ENCODE measurements around the gene SDF2. TPM values are rescaled to one million over a fixed set of nuclear protein-coding genes. Genes with fewer than 3 reads are reported as not detected.
A peak's percentile ranks its signal among the peaks of the same experiment; 100 is the strongest.

The SDF2 gene
- total RNA-seq, 3 donors from 2014 or later, result 55.0 to 67.5 (median 56.3) TPM

GRCh38 chr17:28599311-28600184, 62.2 kb downstream of the SDF2 start:
- peak; percentile 81 for ATAC-seq
- peaks cover 18% of the 10 kb centered on the region for H3K4me1 ChIP-seq (ENCODE audit: low read depth)
- DNase-seq, result peak; percentile 69 to 77 (median 73)
- no peaks in the 10 kb centered on the region for H3K36me3 ChIP-seq (ENCODE audit: low read depth)
- no peaks in the 10 kb centered on the region for H3K9me3 ChIP-seq
- intact Hi-C loops (cut with DNase I, micrococcal nuclease), result no loop called here
- TF ChIP-seq, protein P1, sequence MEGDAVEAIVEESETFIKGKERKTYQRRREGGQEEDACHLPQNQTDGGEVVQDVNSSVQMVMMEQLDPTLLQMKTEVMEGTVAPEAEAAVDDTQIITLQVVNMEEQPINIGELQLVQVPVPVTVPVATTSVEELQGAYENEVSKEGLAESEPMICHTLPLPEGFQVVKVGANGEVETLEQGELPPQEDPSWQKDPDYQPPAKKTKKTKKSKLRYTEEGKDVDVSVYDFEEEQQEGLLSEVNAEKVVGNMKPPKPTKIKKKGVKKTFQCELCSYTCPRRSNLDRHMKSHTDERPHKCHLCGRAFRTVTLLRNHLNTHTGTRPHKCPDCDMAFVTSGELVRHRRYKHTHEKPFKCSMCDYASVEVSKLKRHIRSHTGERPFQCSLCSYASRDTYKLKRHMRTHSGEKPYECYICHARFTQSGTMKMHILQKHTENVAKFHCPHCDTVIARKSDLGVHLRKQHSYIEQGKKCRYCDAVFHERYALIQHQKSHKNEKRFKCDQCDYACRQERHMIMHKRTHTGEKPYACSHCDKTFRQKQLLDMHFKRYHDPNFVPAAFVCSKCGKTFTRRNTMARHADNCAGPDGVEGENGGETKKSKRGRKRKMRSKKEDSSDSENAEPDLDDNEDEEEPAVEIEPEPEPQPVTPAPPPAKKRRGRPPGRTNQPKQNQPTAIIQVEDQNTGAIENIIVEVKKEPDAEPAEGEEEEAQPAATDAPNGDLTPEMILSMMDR (IDR thresholded peaks at IDR 0.05), result no peak
- peak overlapping the region; percentile 19 for H3K4me3 ChIP-seq

- DNase-seq (peak; percentile 95 to 96 (median 96)), ATAC-seq (peak; percentile 97)
- TF ChIP-seq, protein P1 (IDR thresholded peaks at IDR 0.05), result no peak
- Histone ChIP-seq H3K4me1 (ENCODE audit: low read depth) (peaks cover 18% of the 10 kb centered on the region), H3K36me3 (ENCODE audit: low read depth) (no peaks in the 10 kb centered on the region), H3K4me3 (peak within 1 kb of the TSS; percentile 19), H3K9me3 (no peaks in the 10 kb centered on the region)
- intact Hi-C loops (cut with DNase I, micrococcal nuclease), result no loop called here
Measured at GRCh38 chr17:28598799-28599310, 62.9 kb downstream of the SDF2 start, which contains the start of gene SPAG5. SPAG5 (minus strand) TSS chr17:28599025; CDS start chr17:28598946, 79 bp downstream.

GRCh38 chr17:28598389-28598788, 63.3 kb downstream of the SDF2 start:
- H3K4me1 ChIP-seq (ENCODE audit: low read depth), result peaks cover 18% of the 10 kb centered on the region
- ATAC-seq, result no peak
- no peak for DNase-seq
- peak overlapping the region; percentile 19 for H3K4me3 ChIP-seq
- H3K9me3 ChIP-seq, result no peaks in the 10 kb centered on the region
- H3K36me3 ChIP-seq (ENCODE audit: low read depth), result no peaks in the 10 kb centered on the region
- TF ChIP-seq, protein P1 (IDR thresholded peaks at IDR 0.05), result no peak
- intact Hi-C loops (cut with DNase I, micrococcal nuclease), result no loop called here

Other genes starting within 250 kb of the SDF2 start
- gene SLC13A2, start 188.3 kb downstream of the SDF2 start, total RNA-seq, result 10 to 100 TPM; 14.9 to 87.0 (median 17.1) TPM
- under 1 TPM in 2 of 3 donors, not detected in 1; 0.46 to 0.69 TPM for gene FOXN1, start 155.6 kb downstream of the SDF2 start, total RNA-seq
- gene UNC119, start 109.3 kb downstream of the SDF2 start, total RNA-seq, result 10 to 100 TPM; 20.5 to 32.3 (median 23.2) TPM
- gene PIGS, start 90.4 kb downstream of the SDF2 start, total RNA-seq, result 100 to 1,000 TPM in 1 of 3 donors, 10 to 100 TPM in 2; 52.2 to 100 (median 88.5) TPM
- 10 to 100 TPM; 15.3 to 25.4 (median 19.7) TPM for gene ALDOC, start 85.0 kb downstream of the SDF2 start, total RNA-seq
- 10 to 100 TPM in 2 of 3 donors, 1 to 10 TPM in 1; 7.2 to 30.3 (median 15.1) TPM for gene SPAG5, start 62.9 kb downstream of the SDF2 start, total RNA-seq
- gene RSKR, start 47.7 kb downstream of the SDF2 start, total RNA-seq, result 10 to 100 TPM; 10.0 to 15.1 (median 11.1) TPM
- gene BLTP2, start 16.7 kb downstream of the SDF2 start, total RNA-seq, result 100 to 1,000 TPM; 131 to 159 (median 134) TPM
- gene SUPT6H, start 299 bp upstream of the SDF2 start, total RNA-seq, result 10 to 100 TPM; 47.8 to 97.7 (median 60.7) TPM
- gene PROCA1, start 50.0 kb upstream of the SDF2 start, total RNA-seq, result 1 to 10 TPM; 1.3 to 2.0 (median 1.8) TPM
- gene RAB34, start 56.0 kb upstream of the SDF2 start, total RNA-seq, result 10 to 100 TPM in 2 of 3 donors, 1 to 10 TPM in 1; 6.5 to 74.4 (median 19.3) TPM
- gene RPL23A, start 58.1 kb upstream of the SDF2 start, total RNA-seq, result 1,000 to 10,000 TPM; 1,144 to 1,252 (median 1,216) TPM
- 10 to 100 TPM in 2 of 3 donors, 1 to 10 TPM in 1; 4.8 to 21.3 (median 16.8) TPM for gene TLCD1, start 64.3 kb upstream of the SDF2 start, total RNA-seq
- 1 to 10 TPM; 3.4 to 7.9 (median 6.8) TPM for gene NEK8, start 66.9 kb upstream of the SDF2 start, total RNA-seq
- 100 to 1,000 TPM in 2 of 3 donors, 10 to 100 TPM in 1; 66.0 to 166 (median 126) TPM for gene TRAF4, start 82.1 kb upstream of the SDF2 start, total RNA-seq
- gene FAM222B, start 180.9 kb upstream of the SDF2 start, total RNA-seq, result 10 to 100 TPM; 25.3 to 40.0 (median 30.0) TPM
- gene ERAL1, start 193.1 kb upstream of the SDF2 start, total RNA-seq, result 10 to 100 TPM; 28.6 to 38.7 (median 35.9) TPM
- 10 to 100 TPM; 87.9 to 98.0 (median 89.8) TPM for gene FLOT2, start 235.8 kb upstream of the SDF2 start, total RNA-seq
- gene DHRS13, start 241.2 kb upstream of the SDF2 start, total RNA-seq, result 10 to 100 TPM in 1 of 3 donors, 1 to 10 TPM in 2; 7.1 to 10.1 (median 7.3) TPM

All from mucosa of descending colon (tissue), 3 donors.